GM23248 (cell line): ENCODE results near the gene GPR150. TPM values are rescaled to one million over a fixed set of nuclear protein-coding genes. Genes with fewer than 3 reads are reported as not detected.
A peak's percentile ranks its signal among the peaks of the same experiment; 100 is the strongest.

Experiments
- DNase-seq: peaks from one replicate; pipeline ENCODE4 v3.0.0-alpha.2; 2015
- H2AFZ ChIP-seq: fragments of 200-600 bp; sonication (generic); 2 replicates; pipeline ENCODE4 v1.6.1; 2016; ENCODE audit warnings: antibody characterized with exemption
- H3F3A ChIP-seq: fragments of 200-600 bp; sonication (generic); 2 replicates; pipeline ENCODE4 v1.6.1; 2016; ENCODE audit warnings: mild to moderate bottlenecking, antibody characterized with exemption, mixed run types; ENCODE audit not compliant: insufficient read depth
- H3K27ac ChIP-seq: fragments of 200-600 bp; sonication (generic); 2 replicates; pipeline ENCODE4 v1.5.1; 2016; ENCODE audit warnings: mild to moderate bottlenecking
- H3K27me3 ChIP-seq: fragments of 200-600 bp; sonication (generic); replicated peaks from 2 replicates; pipeline ENCODE4 v1.6.1; 2016; ENCODE audit warnings: mild to moderate bottlenecking; ENCODE audit not compliant: insufficient read depth
- H3K36me3 ChIP-seq: fragments of 200-600 bp; sonication (generic); 2 replicates; pipeline ENCODE4 v1.6.1; 2016; ENCODE audit warnings: low read depth, mild to moderate bottlenecking
- H3K4me1 ChIP-seq: fragments of 200-600 bp; sonication (generic); 2 replicates; pipeline ENCODE4 v1.6.1; 2016; ENCODE audit warnings: mild to moderate bottlenecking; ENCODE audit not compliant: insufficient read depth
- H3K4me2 ChIP-seq: fragments of 200-600 bp; sonication (generic); one replicate; pipeline ENCODE4 v1.6.1; 2016; ENCODE audit warnings: mild to moderate bottlenecking; ENCODE audit not compliant: unreplicated experiment
- H3K4me3 ChIP-seq: fragments of 200-600 bp; sonication (generic); 2 replicates; pipeline ENCODE4 v1.5.1; 2016; ENCODE audit warnings: mild to moderate bottlenecking
- H3K79me2 ChIP-seq: fragments of 200-600 bp; sonication (generic); 2 replicates; pipeline ENCODE4 v1.6.1; 2016; ENCODE audit warnings: mild to moderate bottlenecking; ENCODE audit not compliant: insufficient read depth
- H3K9ac ChIP-seq: fragments of 200-600 bp; sonication (generic); 2 replicates; pipeline ENCODE4 v1.6.1; 2016; ENCODE audit warnings: mild to moderate bottlenecking
- H3K9me2 ChIP-seq: fragments of 200-600 bp; sonication (generic); 2 replicates; pipeline ENCODE4 v1.6.1; 2016; ENCODE audit warnings: mixed run types, mild to moderate bottlenecking, moderate library complexity; ENCODE audit not compliant: insufficient read depth
- H3K9me3 ChIP-seq: fragments of 200-600 bp; sonication (generic); one replicate; pipeline ENCODE4 v1.6.1; 2017; ENCODE audit warnings: low read depth
- H4K20me1 ChIP-seq: fragments of 200-600 bp; sonication (generic); 2 replicates; pipeline ENCODE4 v1.6.0; 2016; ENCODE audit not compliant: insufficient read depth
- EZH2 ChIP-seq: fragments of 200-600 bp; sonication (generic); IDR thresholded peaks from 2 replicates; pipeline ENCODE4 v1.6.1; 2018; ENCODE audit warnings: antibody characterized with exemption, mild to moderate bottlenecking; ENCODE audit not compliant: insufficient read depth, poor library complexity, severe bottlenecking
- EZH2phosphoT487 ChIP-seq: fragments of 200-600 bp; sonication (generic); IDR thresholded peaks from 2 replicates; pipeline ENCODE4 v1.6.1; 2018; ENCODE audit warnings: antibody characterized with exemption, moderate library complexity, mild to moderate bottlenecking, low read depth; ENCODE audit not compliant: insufficient read depth
- WGBS, 2 experiments: methylation state at CpG; one replicate each; pipeline ENCODE4 v1.1.6; 2015 to 2017; ENCODE audit warnings: low lambda C conversion rate in 2 of 2, low coverage in 1 of 2; ENCODE audit errors: missing lambda C conversion rate in 2 of 2; 5-methylcytosine and 5-hydroxymethylcytosine counted together
- in situ Hi-C: fragments of 300-500 bp; cut with MboI; formaldehyde crosslinking; loops from 2 replicates; pipeline ENCODE4 v1.15.0; 2020
- polyA plus RNA-seq: library from polyadenylated mRNA; unstranded; fragments of >200 nt; fragmentation: Nextera tagmentation; extraction: Ambion mirVana; gene quantifications from 2 replicates; pipeline ENCODE4 v1.2.1, GENCODE V29; 2016
- total RNA-seq: library from RNA; depleted of rRNA; stranded (reverse); fragments of >200 nt; shearing (Covaris generic); gene quantifications from 2 replicates; pipeline ENCODE4 v1.2.3, GENCODE V29; 2014

The GPR150 gene
- total and polyA plus RNA-seq, 2 experiments from 2014 or later: 0.25 to 1.1 TPM

GRCh38 chr5:95600557-95600956 is 19.3 kb upstream of the GPR150 start:
- Histone ChIP-seq H3F3A (no peaks in the 10 kb centered on the region), H3K9ac (no peak overlapping the region), H3K27me3 (no peaks in the 10 kb centered on the region), H3K4me2 (no peak overlapping the region), H3K36me3 (peaks cover 8% of the 10 kb centered on the region), H3K79me2 (no peaks in the 10 kb centered on the region), H3K9me2 (no peaks in the 10 kb centered on the region), H2AFZ (no peak overlapping the region), H3K9me3 (no peaks in the 10 kb centered on the region), H3K4me3 (no peak overlapping the region), H3K4me1 (peaks cover 12% of the 10 kb centered on the region; the same call in 1 of the 2 replicates), H4K20me1 (no peaks in the 10 kb centered on the region), H3K27ac (no peak overlapping the region)
- peak; percentile 32 for DNase-seq
- in situ Hi-C loops: no loop called here
- TF ChIP-seq EZH2phosphoT487 (no peak), EZH2 (no peak)
- WGBS, 2 experiments: 66 to 68% methylated on average over 1 of the region's 1 CpG

- peaks cover 8% of the 10 kb centered on the region for H3K36me3 ChIP-seq
- no peak overlapping the region for H3K27ac ChIP-seq
- no peak overlapping the region for H3K4me2 ChIP-seq
- H3K79me2 ChIP-seq: no peaks in the 10 kb centered on the region
- no peak for TF ChIP-seq EZH2
- H4K20me1 ChIP-seq: no peaks in the 10 kb centered on the region
- H2AFZ ChIP-seq: no peak overlapping the region
- DNase-seq: no peak
- no peaks in the 10 kb centered on the region for H3K9me3 ChIP-seq
- H3K9ac ChIP-seq: no peak overlapping the region
- in situ Hi-C loops: no loop called here
- no peaks in the 10 kb centered on the region for H3K9me2 ChIP-seq
- peaks cover 4% of the 10 kb centered on the region; the same call in 1 of the 2 replicates for H3K4me1 ChIP-seq
- H3K27me3 ChIP-seq: no peaks in the 10 kb centered on the region
- no peaks in the 10 kb centered on the region for H3F3A ChIP-seq
- WGBS, 2 experiments: 99 to 100% methylated on average over 5 of the region's 5 CpGs
- no peak overlapping the region for H3K4me3 ChIP-seq
Observed at GRCh38 chr5:95605786-95606185, 14.1 kb upstream of the GPR150 start.

- WGBS, 2 experiments: 98% methylated on average over 1 of the region's 1 CpG
- TF ChIP-seq EZH2phosphoT487 (no peak), EZH2 (no peak)
Observed at GRCh38 chr5:95606419-95606818, 13.5 kb upstream of the GPR150 start.

GRCh38 chr5:95609711-95610110 is 10.2 kb upstream of the GPR150 start:
- no peaks in the 10 kb centered on the region for H4K20me1 ChIP-seq
- no peak overlapping the region for H3K4me2 ChIP-seq
- no peaks in the 10 kb centered on the region for H3F3A ChIP-seq
- H3K27me3 ChIP-seq: no peaks in the 10 kb centered on the region
- no peaks in the 10 kb centered on the region for H3K4me1 ChIP-seq
- no peak overlapping the region for H3K9ac ChIP-seq
- H3K79me2 ChIP-seq: no peaks in the 10 kb centered on the region
- H2AFZ ChIP-seq: no peak overlapping the region
- no peaks in the 10 kb centered on the region; the same call in 1 of the 2 replicates for H3K36me3 ChIP-seq
- H3K27ac ChIP-seq: no peak overlapping the region
- no peaks in the 10 kb centered on the region for H3K9me3 ChIP-seq
- DNase-seq: no peak
- 51 to 52% methylated on average over 3 of the region's 3 CpGs for WGBS, 2 experiments
- no peak overlapping the region for H3K4me3 ChIP-seq
- in situ Hi-C loops: no loop called here
- H3K9me2 ChIP-seq: no peaks in the 10 kb centered on the region
- TF ChIP-seq EZH2phosphoT487: no peak
- no peak for TF ChIP-seq EZH2

More at GRCh38 chr5:95606419-95606818, 13.5 kb upstream of the GPR150 start:
- no peaks in the 10 kb centered on the region for H4K20me1 ChIP-seq
- DNase-seq: no peak
- no peak overlapping the region for H2AFZ ChIP-seq
- H3K9me3 ChIP-seq: no peaks in the 10 kb centered on the region
- in situ Hi-C loops: no loop called here
- H3K79me2 ChIP-seq: no peaks in the 10 kb centered on the region
- H3K4me1 ChIP-seq: no peaks in the 10 kb centered on the region
- no peak overlapping the region for H3K9ac ChIP-seq
- no peaks in the 10 kb centered on the region for H3K9me2 ChIP-seq
- H3K4me3 ChIP-seq: no peak overlapping the region
- no peak overlapping the region for H3K27ac ChIP-seq
- H3K36me3 ChIP-seq: peaks cover 7% of the 10 kb centered on the region
- H3K27me3 ChIP-seq: no peaks in the 10 kb centered on the region
- no peak overlapping the region for H3K4me2 ChIP-seq
- H3F3A ChIP-seq: no peaks in the 10 kb centered on the region

- H2AFZ ChIP-seq: no peak overlapping the region
- H3K9ac ChIP-seq: no peak overlapping the region
- in situ Hi-C loops: no loop called here
- H3F3A ChIP-seq: no peaks in the 10 kb centered on the region
- no peaks in the 10 kb centered on the region for H3K9me2 ChIP-seq
- no peaks in the 10 kb centered on the region for H3K9me3 ChIP-seq
- no peak for TF ChIP-seq EZH2
- no peak for TF ChIP-seq EZH2phosphoT487
- 88 to 91% methylated on average over 7 of the region's 7 CpGs for WGBS, 2 experiments
- H3K27ac ChIP-seq: no peak overlapping the region
- no peak overlapping the region for H3K4me2 ChIP-seq
- H4K20me1 ChIP-seq: no peaks in the 10 kb centered on the region
- no peaks in the 10 kb centered on the region for H3K36me3 ChIP-seq
- no peak overlapping the region for H3K4me3 ChIP-seq
- H3K4me1 ChIP-seq: no peaks in the 10 kb centered on the region
- no peak for DNase-seq
- H3K27me3 ChIP-seq: no peaks in the 10 kb centered on the region
- H3K79me2 ChIP-seq: no peaks in the 10 kb centered on the region
Observed at GRCh38 chr5:95610546-95610945, 9.3 kb upstream of the GPR150 start.
